ENCODE data around the gene SMIM38. TPM values are rescaled to one million over a fixed set of nuclear protein-coding genes. Genes with fewer than 3 reads are reported as not detected.

Gene SMIM38
- total RNA-seq, 1 donor, result under 0.01 TPM

DNA sequence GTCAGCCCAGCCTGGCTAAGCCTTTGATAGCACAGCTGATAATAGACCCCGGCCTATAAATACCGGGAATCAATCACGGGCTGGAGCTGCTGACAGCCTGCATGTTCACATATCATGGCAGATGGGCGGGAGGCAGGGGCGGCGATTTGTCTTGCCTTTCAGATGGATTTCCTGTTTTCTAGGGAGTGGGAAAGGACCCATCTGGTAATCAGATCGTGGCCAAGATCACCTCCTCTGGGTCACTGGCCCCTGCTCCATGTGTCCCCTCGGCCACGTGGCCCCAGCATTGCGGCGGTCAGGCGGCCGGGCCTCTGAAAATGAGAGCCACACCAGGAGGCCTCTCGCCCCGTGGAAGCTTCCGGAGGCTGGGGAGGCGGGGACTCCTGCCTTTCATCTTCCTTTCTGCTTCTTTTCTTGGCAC lies 36.6 kb downstream of the SMIM38 start:
- no peak for TF ChIP-seq CTCF (IDR thresholded peaks at IDR 0.05; ENCODE audit: insufficient read depth, low read depth, low read length)
- DNase-seq (ENCODE audit: low read depth), result no peak
- H3K4me3 ChIP-seq (ENCODE audit: low read depth, low read length), result no peak overlapping the region

DNA sequence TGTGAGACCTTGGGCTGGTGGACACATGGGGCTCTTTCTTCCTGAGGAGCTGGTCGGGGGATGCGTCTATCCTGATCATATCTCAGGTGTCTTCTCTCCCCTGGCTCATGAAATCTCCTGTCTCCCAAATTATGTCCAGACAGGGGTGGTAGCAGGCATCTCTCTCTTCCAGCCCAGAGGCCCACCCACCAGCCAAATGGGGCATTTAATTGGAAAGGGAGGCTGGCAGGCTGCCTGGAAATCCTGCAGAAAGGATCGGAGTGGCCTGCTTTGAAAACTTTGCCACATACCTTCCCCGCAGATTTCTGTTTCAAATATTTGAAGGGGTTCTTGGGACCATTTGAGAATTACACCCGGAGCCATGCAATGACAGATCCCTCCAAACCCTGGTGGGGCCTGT lies 37.4 kb downstream of the SMIM38 start:
- TF ChIP-seq CTCF (IDR thresholded peaks at IDR 0.05; ENCODE audit: insufficient read depth, low read depth, low read length), result no peak
- DNase-seq (ENCODE audit: low read depth), result no peak
- H3K4me3 ChIP-seq (ENCODE audit: low read depth, low read length), result no peak overlapping the region

DNA sequence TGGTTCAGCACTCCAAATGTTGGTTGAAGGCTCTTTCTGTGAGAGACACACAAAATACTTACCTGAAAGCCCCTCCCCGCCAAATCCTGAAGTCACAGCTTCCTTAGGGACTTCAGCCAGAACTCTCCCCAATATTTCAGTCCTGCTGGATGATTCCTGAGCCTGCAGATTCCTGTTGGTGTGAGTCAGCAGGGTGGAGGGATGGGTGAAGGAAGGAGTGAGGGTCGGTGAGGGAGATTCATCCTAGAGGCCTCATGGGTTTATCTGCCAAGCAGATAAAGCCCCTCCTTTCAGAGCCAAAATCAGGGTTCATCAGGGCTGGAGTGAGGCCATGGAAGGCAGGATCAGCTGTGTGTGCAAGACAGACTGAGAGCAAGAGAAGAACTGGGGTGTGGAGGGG lies 37.9 kb downstream of the SMIM38 start:
- DNase-seq (ENCODE audit: low read depth), result no peak
- TF ChIP-seq CTCF (IDR thresholded peaks at IDR 0.05; ENCODE audit: insufficient read depth, low read depth, low read length), result no peak
- no peak overlapping the region for H3K4me3 ChIP-seq (ENCODE audit: low read depth, low read length)

- no peak overlapping the region for H3K4me3 ChIP-seq (ENCODE audit: low read depth, low read length)
- DNase-seq (ENCODE audit: low read depth), result no peak
- TF ChIP-seq CTCF (IDR thresholded peaks at IDR 0.05; ENCODE audit: insufficient read depth, low read depth, low read length), result no peak
These were observed 38.7 kb downstream of the SMIM38 start for GRCh38 chr11:69194396-69194795.

DNA sequence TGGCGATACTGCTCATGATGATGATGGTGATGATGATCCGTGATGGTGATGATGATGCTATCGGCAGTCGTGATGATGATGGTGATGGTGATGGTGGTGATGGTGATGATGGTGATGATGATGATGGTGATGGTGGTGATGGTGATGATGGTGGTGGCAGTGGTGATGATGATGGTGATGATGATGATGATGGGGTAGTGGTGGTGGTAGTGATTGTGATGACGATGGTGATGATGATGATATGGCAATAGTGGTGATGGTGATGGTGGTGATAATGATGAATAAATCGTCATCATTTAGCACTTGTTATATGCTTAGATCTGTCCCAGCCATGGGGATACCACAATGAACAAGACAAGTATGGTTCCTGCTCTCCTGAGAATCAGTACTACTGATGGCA lies 39.2 kb downstream of the SMIM38 start:
- no peak overlapping the region for H3K4me3 ChIP-seq (ENCODE audit: low read depth, low read length)
- no peak for TF ChIP-seq CTCF (IDR thresholded peaks at IDR 0.05; ENCODE audit: insufficient read depth, low read depth, low read length)
- DNase-seq (ENCODE audit: low read depth), result no peak

DNA sequence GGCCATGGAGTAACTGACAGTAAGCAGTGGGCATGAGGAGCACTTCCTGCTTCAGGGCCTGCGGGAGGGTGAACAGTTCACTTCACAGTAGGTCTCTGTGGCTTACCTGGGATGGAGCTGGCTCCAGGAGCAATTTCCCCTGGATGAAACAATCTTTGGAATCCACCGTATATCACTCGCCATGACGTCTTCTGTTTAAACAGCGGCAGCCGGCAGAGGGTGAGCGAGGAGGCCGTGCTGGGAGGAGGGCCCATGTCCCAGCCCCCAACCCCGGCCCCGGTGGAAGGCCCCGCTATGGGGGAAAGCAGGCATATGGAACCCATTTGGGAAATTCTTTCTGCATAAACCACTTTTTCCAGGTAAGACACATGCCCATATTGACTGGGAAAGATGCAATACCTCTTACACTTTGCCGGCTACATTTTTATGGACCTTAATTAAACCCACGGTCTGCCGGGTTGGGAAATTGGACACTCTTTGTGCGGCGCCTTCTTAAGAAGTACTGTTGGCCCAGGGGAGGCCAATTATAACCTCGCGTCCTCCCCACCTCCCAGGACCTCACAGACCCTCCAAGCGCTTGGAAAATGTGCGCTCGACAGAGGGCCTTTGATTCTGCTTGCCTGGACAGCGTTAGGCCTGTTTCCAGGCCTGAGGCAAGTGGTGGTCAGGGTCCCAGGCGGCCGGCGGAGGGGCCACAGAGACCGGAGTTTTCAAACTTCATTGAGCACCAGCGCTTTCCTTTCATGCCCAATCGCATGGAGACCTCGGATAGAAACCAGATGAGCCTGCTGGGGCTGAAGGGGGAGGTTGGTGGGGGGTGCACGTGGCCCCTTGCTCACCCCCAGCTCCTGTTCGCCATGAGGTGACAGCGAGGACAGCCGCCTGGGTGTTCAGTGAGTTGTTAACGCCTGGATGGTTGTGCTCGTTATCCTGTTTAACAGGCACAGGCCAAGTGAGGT lies 40.4 kb downstream of the SMIM38 start:
- no peak for TF ChIP-seq CTCF (IDR thresholded peaks at IDR 0.05; ENCODE audit: insufficient read depth, low read depth, low read length)
- no peak overlapping the region for H3K4me3 ChIP-seq (ENCODE audit: low read depth, low read length)
- no peak for DNase-seq (ENCODE audit: low read depth)
